Left colon (tissue), 2 donors: ENCODE measurements around the gene NEK7. TPM values are rescaled to one million over a fixed set of nuclear protein-coding genes. Genes with fewer than 3 reads are reported as not detected.
"Not testable (repeated sequence)": the region's sequence is repeated elsewhere in the genome, so short reads cannot be mapped to it uniquely, and the experiment has no call there.

ENCODE experiments used
- ATAC-seq: fragments of 200-7000 bp; cut with Tn5 transposase; one replicate; pipeline ENCODE4 v1.9.1; 2020; ENCODE audit warnings: mild to moderate bottlenecking, moderate library complexity
- DNase-seq, 2 donors: peaks; one replicate each; pipeline ENCODE4 v3.0.0-alpha.2; 2020
- intact Hi-C, 2 donors: fragments of 100-400 bp; cut with DNase I in 1 of 2; cut with micrococcal nuclease in 1 of 2; formaldehyde crosslinking; loops; one replicate each; pipeline versions ENCODE4 v1.11.2 to v1.14.0; 2022; cut with DNase I, micrococcal nuclease
- total RNA-seq, 2 donors: library from RNA; stranded (reverse); fragmentation: NEBNext Ultra II Directional; extraction: Animal tissue kit (Norgen Biotek cat#: 25700); gene quantifications; one replicate each; pipeline ENCODE4 v1.2.1, GENCODE V29; 2021
- donor health status: DM: no; HTN: no; CAD: no.
- donor health status: DM: yes; HTN: yes; CAD: no.

NEK7 gene
- total RNA-seq, 2 donors from 2014 or later, result 44.0 to 61.3 TPM

- intact Hi-C loops, result no loop called here
- ATAC-seq (no peak), DNase-seq (no peak)
These were observed 143.7 kb downstream of the NEK7 start for GRCh38 chr1:198300451-198300850.

GRCh38 chr1:198304431-198304830, 147.6 kb downstream of the NEK7 start:
- no peak for ATAC-seq
- DNase-seq, result no peak
- intact Hi-C loops, result no loop called here

- DNase-seq, result peak in 1 of 2 donors; percentile 23
- ATAC-seq, intact Hi-C loops: not testable (repeated sequence)
These were observed 158.0 kb downstream of the NEK7 start for GRCh38 chr1:198314817-198315216.

GRCh38 chr1:198315331-198315730, 158.5 kb downstream of the NEK7 start:
- ATAC-seq, DNase-seq, intact Hi-C loops: not testable (repeated sequence)

GRCh38 chr1:198316546-198317100, 159.8 kb downstream of the NEK7 start:
- DNase-seq, result no peak
- intact Hi-C loops, result no loop called here
- ATAC-seq, result no peak

GRCh38 chr1:198318085-198318484, 161.3 kb downstream of the NEK7 start:
- DNase-seq, result no peak
- intact Hi-C loops, result no loop called here

GRCh38 chr1:198320759-198321158, 164.0 kb downstream of the NEK7 start:
- intact Hi-C loops, result no loop called here
- no peak for ATAC-seq
- DNase-seq, result no peak

More at GRCh38 chr1:198318085-198318484, 161.3 kb downstream of the NEK7 start:
- no peak for ATAC-seq

GRCh38 chr1:198326232-198326631, 169.4 kb downstream of the NEK7 start:
- no peak for DNase-seq
- intact Hi-C loops, result no loop called here
- no peak for ATAC-seq

GRCh38 chr1:198326915-198327314, 170.1 kb downstream of the NEK7 start:
- ATAC-seq, result no peak
- intact Hi-C loops, result no loop called here
- DNase-seq, result no peak

GRCh38 chr1:198328458-198329032, 171.7 kb downstream of the NEK7 start:
- intact Hi-C loops, result no loop called here

GRCh38 chr1:198330982-198331615, 174.3 kb downstream of the NEK7 start:
- no peak for ATAC-seq
- no peak for DNase-seq
- intact Hi-C loops, result no loop called here

More at GRCh38 chr1:198328458-198329032, 171.7 kb downstream of the NEK7 start:
- DNase-seq (no peak), ATAC-seq (no peak)

GRCh38 chr1:198333744-198334143, 176.9 kb downstream of the NEK7 start:
- no peak for ATAC-seq
- no peak for DNase-seq
- intact Hi-C loops, result no loop called here

- intact Hi-C loops, result no loop called here
- DNase-seq, result no peak
- ATAC-seq, result no peak
These were observed 178.9 kb downstream of the NEK7 start for GRCh38 chr1:198335663-198336062.

- intact Hi-C loops, result no loop called here
- ATAC-seq (no peak), DNase-seq (no peak)
These were observed 181.1 kb downstream of the NEK7 start for GRCh38 chr1:198337886-198338285.

GRCh38 chr1:198340139-198340538, 183.3 kb downstream of the NEK7 start:
- DNase-seq (no peak), ATAC-seq (no peak)
- intact Hi-C loops, result no loop called here

- ATAC-seq, result no peak
- intact Hi-C loops, result no loop called here
- no peak for DNase-seq
These were observed 189.4 kb downstream of the NEK7 start for GRCh38 chr1:198346178-198346577.

GRCh38 chr1:198350456-198350855, 193.7 kb downstream of the NEK7 start:
- no peak for DNase-seq
- intact Hi-C loops, result no loop called here
- ATAC-seq, result no peak

- no peak for DNase-seq
- intact Hi-C loops, result no loop called here
- ATAC-seq, result no peak
These were observed 196.3 kb downstream of the NEK7 start for GRCh38 chr1:198352975-198353695.

- DNase-seq (no peak), ATAC-seq (no peak)
- intact Hi-C loops, result loop anchor here in 1 of 2 donors (5.0 kb wide), 1 partner anchor 271 kb away; no protein-coding TSS in a partner anchor
These were observed 201.1 kb downstream of the NEK7 start for GRCh38 chr1:198357937-198358336.
